Endodermal cell (in vitro differentiated cells): Measurements from ENCODE around the gene CAMKMT. TPM values are rescaled to one million over a fixed set of nuclear protein-coding genes. Genes with fewer than 3 reads are reported as not detected.

Source experiments
- DNase-seq: peaks from one replicate; pipeline ENCODE4 v3.0.0-alpha.2; 2017
- H3K27ac ChIP-seq: 2 replicates; pipeline ENCODE4 v1.5.1; 2013; ENCODE audit warnings: mild to moderate bottlenecking, low read depth, low read length, moderate library complexity
- H3K27me3 ChIP-seq: 2 replicates; pipeline ENCODE4 v1.6.1; 2013; ENCODE audit warnings: mild to moderate bottlenecking, low read length, moderate library complexity; ENCODE audit not compliant: insufficient read depth, control insufficient read depth, poor library complexity, severe bottlenecking
- H3K36me3 ChIP-seq: 2 replicates; pipeline ENCODE4 v1.7.0; 2013; ENCODE audit warnings: mild to moderate bottlenecking, low read length, moderate library complexity; ENCODE audit not compliant: control insufficient read depth, insufficient read depth
- H3K4me1 ChIP-seq: one replicate; pipeline ENCODE4 v1.7.0; 2013; ENCODE audit warnings: low read length; ENCODE audit not compliant: control insufficient read depth, insufficient read depth
- H3K4me3 ChIP-seq: 2 replicates; pipeline ENCODE4 v1.5.1; 2013; ENCODE audit warnings: mild to moderate bottlenecking, low read length, moderate library complexity
- H3K9ac ChIP-seq: 2 replicates; pipeline ENCODE4 v1.6.1; 2013; ENCODE audit warnings: mild to moderate bottlenecking, low read length, moderate library complexity; ENCODE audit not compliant: poor library complexity, severe bottlenecking; ENCODE audit errors: extremely low read depth
- H3K9me3 ChIP-seq: 2 replicates; pipeline ENCODE4 v1.6.1; 2013; ENCODE audit warnings: mild to moderate bottlenecking, low read length, moderate library complexity; ENCODE audit not compliant: control insufficient read depth
- H3K27ac Mint-ChIP-seq: 2 replicates; pipeline ENCODE4 v1.8.0; 2020; ENCODE audit warnings: mixed read lengths
- H3K27me3 Mint-ChIP-seq: 2 replicates; pipeline ENCODE4 v1.8.0; 2021; ENCODE audit warnings: mild to moderate bottlenecking, mixed read lengths; ENCODE audit not compliant: insufficient read depth
- H3K36me3 Mint-ChIP-seq: 2 replicates; pipeline ENCODE4 v1.8.0; 2020; ENCODE audit warnings: low read depth, mixed read lengths
- H3K4me1 Mint-ChIP-seq: 2 replicates; pipeline ENCODE4 v1.8.0; 2020; ENCODE audit warnings: mixed read lengths
- H3K4me3 Mint-ChIP-seq: 2 replicates; pipeline ENCODE4 v1.8.0; 2020; ENCODE audit warnings: mild to moderate bottlenecking, moderate library complexity, mixed read lengths
- H3K9me3 Mint-ChIP-seq: 2 replicates; pipeline ENCODE4 v1.8.0; 2020; ENCODE audit warnings: mild to moderate bottlenecking, mixed read lengths
- CTCF ChIP-seq: fragments of 200-600 bp; sonication (generic); conservative IDR thresholded peaks from 2 replicates; pipeline ENCODE4 v1.5.0; 2021; ENCODE audit warnings: antibody characterized with exemption, mild to moderate bottlenecking
- WGBS, 2 experiments: methylation state at CpG; one replicate each; pipeline versions ENCODE4 v1.1.5 to v1.1.7; 2013; ENCODE audit warnings: missing lambda C conversion rate in 2 of 2, mixed read lengths in 1 of 2; ENCODE audit not compliant: insufficient coverage in 1 of 2, insufficient read length in 1 of 2; 5-methylcytosine and 5-hydroxymethylcytosine counted together
- total RNA-seq, 2 donors: library from RNA; stranded (reverse); fragmentation: NEBNext Ultra II Directional in 1 of 2; extraction: Animal tissue kit (Norgen Biotek cat#: 25700) in 1 of 2; gene quantifications; 2 replicates in 1 of 2; 3 replicates in 1 of 2; pipeline ENCODE4 v1.2.1, GENCODE V29; 2021

Gene CAMKMT
- total RNA-seq, 2 donors from 2014 or later = 31.4 to 57.5 TPM

- peaks cover 3% of the 10 kb centered on the region for H3K36me3 ChIP-seq
- no peak for DNase-seq
- peaks cover 28% of the 10 kb centered on the region for H3K4me1 Mint-ChIP-seq
- no peaks in the 10 kb centered on the region for H3K36me3 Mint-ChIP-seq
- TF ChIP-seq CTCF = no peak
- peaks cover 4% of the 10 kb centered on the region for H3K4me1 ChIP-seq
- H3K9me3 ChIP-seq = no peaks in the 10 kb centered on the region
- no peaks in the 10 kb centered on the region for H3K9me3 Mint-ChIP-seq
- H3K4me3 Mint-ChIP-seq = no peak overlapping the region
- no peak overlapping the region for H3K27ac ChIP-seq
- no peak overlapping the region for H3K9ac ChIP-seq
- WGBS, 2 experiments = 91 to 94% methylated on average over 2 of the region's 2 CpGs
- H3K27ac Mint-ChIP-seq = no peak overlapping the region
- no peaks in the 10 kb centered on the region for H3K27me3 Mint-ChIP-seq
- H3K4me3 ChIP-seq = no peak overlapping the region
- H3K27me3 ChIP-seq = no peaks in the 10 kb centered on the region
Observed at GRCh38 chr2:44688456-44689124, 326.8 kb downstream of the CAMKMT start.

GRCh38 chr2:44689516-44689915 lies 327.8 kb downstream of the CAMKMT start:
- Histone ChIP-seq H3K9me3 (no peaks in the 10 kb centered on the region), H3K4me1 (no peaks in the 10 kb centered on the region), H3K4me3 (no peak overlapping the region), H3K27ac (no peak overlapping the region), H3K27me3 (no peaks in the 10 kb centered on the region), H3K9ac (no peak overlapping the region), H3K36me3 (no peaks in the 10 kb centered on the region)
- Mint-ChIP-seq H3K4me1 (peaks cover 20% of the 10 kb centered on the region), H3K27ac (no peak overlapping the region), H3K27me3 (no peaks in the 10 kb centered on the region), H3K36me3 (no peaks in the 10 kb centered on the region), H3K4me3 (no peak overlapping the region), H3K9me3 (no peaks in the 10 kb centered on the region)
- no peak for TF ChIP-seq CTCF
- WGBS, 2 experiments = 78 to 96% methylated on average over 1 of the region's 1 CpG
- DNase-seq = no peak

DNA sequence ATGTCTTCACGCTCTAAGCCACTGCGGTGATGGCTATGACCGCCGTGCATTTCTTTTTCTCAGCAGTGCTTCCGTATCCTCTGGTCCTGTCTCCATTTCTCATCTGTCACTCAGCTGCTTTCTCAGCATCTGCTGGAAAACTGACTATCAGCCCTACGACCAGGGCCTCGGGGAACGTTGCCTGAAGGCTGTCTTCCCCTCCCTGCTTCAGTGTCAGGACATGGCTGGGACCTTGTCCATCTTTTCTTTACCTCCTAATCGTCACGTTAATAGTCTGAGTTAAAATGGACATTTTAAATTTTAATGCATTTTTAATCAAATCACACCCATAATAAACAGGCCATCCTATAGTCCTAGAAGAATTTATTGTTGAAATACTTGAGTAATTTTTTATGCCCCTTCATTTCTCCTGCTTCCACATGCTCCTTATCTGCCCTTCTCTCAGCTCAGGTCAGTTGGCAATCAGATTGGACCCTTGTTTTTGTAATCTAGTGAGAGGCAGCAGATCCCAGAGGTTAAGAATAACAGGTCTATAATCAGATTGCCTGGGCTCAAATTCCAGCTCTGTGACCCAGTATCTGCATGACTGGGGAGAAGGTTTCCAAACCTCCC lies 329.5 kb downstream of the CAMKMT start:
- H3K9me3 Mint-ChIP-seq = no peaks in the 10 kb centered on the region
- Histone ChIP-seq H3K4me3 (no peak overlapping the region), H3K4me1 (no peaks in the 10 kb centered on the region), H3K36me3 (no peaks in the 10 kb centered on the region), H3K9me3 (no peaks in the 10 kb centered on the region), H3K27me3 (no peaks in the 10 kb centered on the region), H3K27ac (no peak overlapping the region), H3K9ac (no peak overlapping the region)
- TF ChIP-seq CTCF = no peak
- WGBS, 2 experiments = 91 to 94% methylated on average over 10 of the region's 10 CpGs
- H3K4me3 Mint-ChIP-seq = no peak overlapping the region
- no peaks in the 10 kb centered on the region for H3K36me3 Mint-ChIP-seq
- no peak overlapping the region for H3K27ac Mint-ChIP-seq
- no peak for DNase-seq
- H3K27me3 Mint-ChIP-seq = no peaks in the 10 kb centered on the region
- H3K4me1 Mint-ChIP-seq = peaks cover 9% of the 10 kb centered on the region
